WERI-Rb-1 (cell line): Measurements from ENCODE around the gene GMPR.
A peak's percentile ranks its signal among the peaks of the same experiment; 100 is the strongest.

Experiments
- DNase-seq: peaks from one replicate; pipeline ENCODE4 v3.0.0-alpha.2; 2020
- H3K27ac ChIP-seq: fragments of 250-450 bp; sonication (Bioruptor Pico); 2 replicates; pipeline ENCODE4 v1.5.1; 2020; ENCODE audit warnings: mild to moderate bottlenecking, moderate library complexity
- H3K27me3 ChIP-seq: fragments of 250-450 bp; sonication (Bioruptor Pico); 2 replicates; pipeline ENCODE4 v1.5.1; 2021; ENCODE audit warnings: mild to moderate bottlenecking, low read depth, moderate library complexity; ENCODE audit not compliant: insufficient read depth, severe bottlenecking
- H3K36me3 ChIP-seq: fragments of 250-450 bp; sonication (Bioruptor Pico); 2 replicates; pipeline ENCODE4 v1.5.1; 2020; ENCODE audit warnings: mild to moderate bottlenecking, moderate library complexity
- H3K4me3 ChIP-seq: 2 replicates; pipeline ENCODE4 v1.5.1; 2011; ENCODE audit warnings: low read depth, mild to moderate bottlenecking, control low read depth, low read length
- H3K9me3 ChIP-seq: fragments of 250-450 bp; sonication (Bioruptor Pico); 2 replicates; pipeline ENCODE4 v1.5.1; 2021; ENCODE audit warnings: mild to moderate bottlenecking, moderate library complexity; ENCODE audit not compliant: severe bottlenecking
- TF ChIP-seq, protein P1 (sequence below): IDR thresholded peaks from 2 replicates; pipeline ENCODE4 v1.5.1; 2011; ENCODE audit warnings: low read depth, mild to moderate bottlenecking, control low read depth, inconsistent platforms, low read length

GMPR gene

DNA sequence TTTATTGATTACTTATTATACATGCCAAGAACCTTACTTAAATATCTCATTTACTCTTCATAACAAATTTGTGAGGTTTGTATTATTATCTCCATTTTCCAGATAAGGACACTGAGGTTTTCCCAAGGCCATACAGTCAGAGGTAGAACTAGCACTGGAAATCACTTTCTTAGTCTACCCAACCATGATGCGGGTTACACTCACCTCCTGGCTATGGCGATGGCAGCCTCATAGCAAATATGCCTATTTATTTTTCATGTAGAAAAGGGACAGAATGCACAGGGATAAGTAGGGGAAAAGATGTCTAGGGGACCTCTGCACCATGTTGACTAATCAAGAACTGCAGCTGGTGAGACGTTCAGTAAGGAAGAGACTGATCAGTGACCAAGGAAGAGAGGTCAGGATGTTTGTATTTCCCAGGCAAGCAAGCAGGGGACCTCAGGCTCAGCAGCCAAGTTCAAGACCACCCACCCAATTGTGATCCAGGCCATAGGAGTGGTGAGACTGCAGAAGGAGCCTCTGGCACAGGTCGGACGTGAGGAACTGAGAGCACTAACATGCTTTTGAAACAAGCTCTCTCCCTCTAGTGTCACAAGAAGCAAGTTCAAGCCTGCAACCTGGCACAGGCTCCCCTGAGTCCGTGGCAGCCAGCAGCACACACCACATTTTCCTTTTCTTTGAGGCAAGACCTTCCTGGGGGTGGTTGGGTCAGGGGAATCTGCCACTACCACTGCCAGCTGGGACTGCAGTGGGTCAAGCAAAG, 97.8 kb downstream of the GMPR start:
- Histone ChIP-seq H3K9me3 (no peaks in the 10 kb centered on the region), H3K27me3 (no peaks in the 10 kb centered on the region), H3K4me3 (no peak overlapping the region), H3K36me3 (no peaks in the 10 kb centered on the region), H3K27ac (no peak overlapping the region)
- TF ChIP-seq, protein P1, sequence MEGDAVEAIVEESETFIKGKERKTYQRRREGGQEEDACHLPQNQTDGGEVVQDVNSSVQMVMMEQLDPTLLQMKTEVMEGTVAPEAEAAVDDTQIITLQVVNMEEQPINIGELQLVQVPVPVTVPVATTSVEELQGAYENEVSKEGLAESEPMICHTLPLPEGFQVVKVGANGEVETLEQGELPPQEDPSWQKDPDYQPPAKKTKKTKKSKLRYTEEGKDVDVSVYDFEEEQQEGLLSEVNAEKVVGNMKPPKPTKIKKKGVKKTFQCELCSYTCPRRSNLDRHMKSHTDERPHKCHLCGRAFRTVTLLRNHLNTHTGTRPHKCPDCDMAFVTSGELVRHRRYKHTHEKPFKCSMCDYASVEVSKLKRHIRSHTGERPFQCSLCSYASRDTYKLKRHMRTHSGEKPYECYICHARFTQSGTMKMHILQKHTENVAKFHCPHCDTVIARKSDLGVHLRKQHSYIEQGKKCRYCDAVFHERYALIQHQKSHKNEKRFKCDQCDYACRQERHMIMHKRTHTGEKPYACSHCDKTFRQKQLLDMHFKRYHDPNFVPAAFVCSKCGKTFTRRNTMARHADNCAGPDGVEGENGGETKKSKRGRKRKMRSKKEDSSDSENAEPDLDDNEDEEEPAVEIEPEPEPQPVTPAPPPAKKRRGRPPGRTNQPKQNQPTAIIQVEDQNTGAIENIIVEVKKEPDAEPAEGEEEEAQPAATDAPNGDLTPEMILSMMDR, result 0 out of 2 replicates have a peak, but pooled peaks have one; percentile 14
- DNase-seq, result no peak

DNA sequence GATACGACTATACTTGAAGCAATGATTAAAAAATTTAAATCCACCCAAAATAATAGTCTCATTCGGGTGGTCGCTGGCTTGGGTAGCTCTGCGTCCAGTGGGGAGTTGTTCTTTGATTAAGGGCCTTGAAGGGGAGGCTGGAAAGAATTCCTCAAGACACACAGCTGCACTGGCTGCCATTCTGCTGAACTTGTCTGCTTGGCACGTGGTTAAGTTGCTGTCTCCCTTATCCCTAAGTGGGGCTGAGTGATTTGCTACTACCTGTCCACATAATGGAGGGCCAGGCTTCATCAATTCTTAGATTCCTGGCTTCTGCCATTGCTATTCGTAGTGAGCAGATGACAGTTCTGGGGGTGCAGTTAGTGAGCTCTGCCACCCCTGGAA, 98.5 kb downstream of the GMPR start:
- Histone ChIP-seq H3K27ac (no peak overlapping the region), H3K9me3 (no peaks in the 10 kb centered on the region), H3K36me3 (no peaks in the 10 kb centered on the region), H3K4me3 (no peak overlapping the region), H3K27me3 (no peaks in the 10 kb centered on the region)
- TF ChIP-seq, protein P1, result no peak
- DNase-seq, result no peak

GRCh38 chr6:16337295-16337975, 99.0 kb downstream of the GMPR start:
- Histone ChIP-seq H3K27ac (no peak overlapping the region), H3K27me3 (no peaks in the 10 kb centered on the region), H3K36me3 (no peaks in the 10 kb centered on the region), H3K4me3 (no peak overlapping the region), H3K9me3 (no peaks in the 10 kb centered on the region)
- DNase-seq, result no peak
- TF ChIP-seq, protein P1, result no peak

DNA sequence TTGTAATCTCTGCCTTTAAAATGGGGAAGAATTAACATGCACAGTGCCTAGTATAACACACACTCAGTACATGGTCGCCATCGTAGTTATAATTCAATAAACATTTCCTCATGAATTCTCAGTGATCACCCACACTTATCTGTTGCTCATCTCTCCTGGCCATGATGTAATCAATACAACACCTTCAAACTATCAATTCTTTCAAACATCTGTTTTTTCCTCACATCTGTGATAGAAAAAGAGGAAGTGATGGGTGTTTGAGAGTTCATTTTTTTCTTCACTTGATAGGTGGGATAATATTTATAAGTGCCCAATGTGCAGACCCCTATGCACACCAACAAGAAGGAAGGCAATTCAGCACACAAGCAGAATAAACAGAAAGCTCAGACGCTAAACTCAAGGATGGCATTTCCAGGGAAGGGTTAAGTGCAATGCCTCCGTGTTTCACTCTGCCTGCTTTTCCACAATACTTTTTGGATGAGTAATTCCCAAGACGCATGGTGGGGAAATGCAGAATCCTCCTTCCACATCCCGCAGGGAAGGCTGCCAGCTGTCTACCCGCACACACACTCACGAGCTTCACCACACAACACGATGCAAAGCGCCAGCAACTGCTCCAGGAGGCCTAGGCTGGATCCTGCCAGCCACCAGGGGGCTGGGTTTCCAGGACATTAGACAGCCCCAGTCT, 100.3 kb downstream of the GMPR start:
- no peaks in the 10 kb centered on the region for H3K9me3 ChIP-seq
- no peaks in the 10 kb centered on the region for H3K27me3 ChIP-seq
- no peaks in the 10 kb centered on the region for H3K36me3 ChIP-seq
- no peak for DNase-seq
- TF ChIP-seq, protein P1, result peak; percentile 46
- no peak overlapping the region for H3K4me3 ChIP-seq
- H3K27ac ChIP-seq, result no peak overlapping the region

DNA sequence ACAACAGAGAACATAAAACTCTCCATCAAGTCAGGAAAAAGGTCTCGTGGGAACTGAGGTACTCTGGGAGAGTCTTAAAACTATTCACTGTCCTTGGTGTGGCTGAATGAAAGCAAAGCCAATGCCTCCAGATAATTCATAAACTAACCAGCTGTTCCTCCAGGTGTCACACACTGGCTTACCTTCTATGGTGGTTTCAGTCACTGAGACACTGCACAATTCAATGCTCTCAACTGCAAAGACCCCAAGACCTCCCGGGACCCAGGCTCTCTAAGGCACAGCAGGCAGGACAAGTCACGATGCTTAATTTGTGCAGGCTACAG, 100.8 kb downstream of the GMPR start:
- no peak for DNase-seq
- no peak overlapping the region for H3K27ac ChIP-seq
- H3K9me3 ChIP-seq, result no peaks in the 10 kb centered on the region
- no peak overlapping the region for H3K4me3 ChIP-seq
- no peaks in the 10 kb centered on the region for H3K27me3 ChIP-seq
- H3K36me3 ChIP-seq, result no peaks in the 10 kb centered on the region
- TF ChIP-seq, protein P1, result no peak
